Measurements from ENCODE around the gene UBE2J2. TPM values are rescaled to one million over a fixed set of nuclear protein-coding genes. Genes with fewer than 3 reads are reported as not detected.
A peak's percentile ranks its signal among the peaks of the same experiment; 100 is the strongest.

UBE2J2 gene
- total RNA-seq, 4 donors from 2014 or later, result 33.0 to 58.4 (median 36.2) TPM

GRCh38 chr1:1307261-1307922, 33.7 kb upstream of the UBE2J2 start:
- Histone ChIP-seq H3K4me3 (replicated peaks in 1 of 3) (peak overlapping the region; percentile 70 to 85 (median 85)), H3K4me1 (peaks cover 32 to 39% of the 10 kb centered on the region in 2 donors), H3K36me3 (peaks cover 12 to 16% of the 10 kb centered on the region in 2 donors), H3K27ac (peak overlapping the region in 2 of 3 donors; percentile 41 to 46), H3K9me3 (no peaks in the 10 kb centered on the region), H3K27me3 (no peaks in the 10 kb centered on the region)
- intact Hi-C loops (cut with DNase I), result no loop called here
- 1 to 3% methylated on average over 14 to 20 of the region's 83 CpGs for WGBS, 2 donors
- TF ChIP-seq POLR2A (IDR thresholded peaks at IDR 0.05), result peak in 1 of 2 donors; percentile 46
- no peak for TF ChIP-seq CTCF (IDR thresholded peaks at IDR 0.05)
- peak; percentile 44 to 50 for DNase-seq

GRCh38 chr1:1306661-1307260, 33.1 kb upstream of the UBE2J2 start:
- intact Hi-C loops (cut with DNase I), result no loop called here
- Histone ChIP-seq H3K4me3 (replicated peaks in 1 of 3) (peak overlapping the region; percentile 70 to 85 (median 85)), H3K27me3 (no peaks in the 10 kb centered on the region), H3K9me3 (no peaks in the 10 kb centered on the region), H3K36me3 (peaks cover 10 to 12% of the 10 kb centered on the region in 2 donors), H3K27ac (no peak overlapping the region), H3K4me1 (peaks cover 32 to 39% of the 10 kb centered on the region in 2 donors)
- DNase-seq, result no peak
- WGBS, 2 donors, result 14 to 49% methylated on average over 6 to 26 of the region's 27 CpGs
- TF ChIP-seq CTCF (IDR thresholded peaks at IDR 0.05) (no peak), POLR2A (IDR thresholded peaks at IDR 0.05) (no peak)

DNA sequence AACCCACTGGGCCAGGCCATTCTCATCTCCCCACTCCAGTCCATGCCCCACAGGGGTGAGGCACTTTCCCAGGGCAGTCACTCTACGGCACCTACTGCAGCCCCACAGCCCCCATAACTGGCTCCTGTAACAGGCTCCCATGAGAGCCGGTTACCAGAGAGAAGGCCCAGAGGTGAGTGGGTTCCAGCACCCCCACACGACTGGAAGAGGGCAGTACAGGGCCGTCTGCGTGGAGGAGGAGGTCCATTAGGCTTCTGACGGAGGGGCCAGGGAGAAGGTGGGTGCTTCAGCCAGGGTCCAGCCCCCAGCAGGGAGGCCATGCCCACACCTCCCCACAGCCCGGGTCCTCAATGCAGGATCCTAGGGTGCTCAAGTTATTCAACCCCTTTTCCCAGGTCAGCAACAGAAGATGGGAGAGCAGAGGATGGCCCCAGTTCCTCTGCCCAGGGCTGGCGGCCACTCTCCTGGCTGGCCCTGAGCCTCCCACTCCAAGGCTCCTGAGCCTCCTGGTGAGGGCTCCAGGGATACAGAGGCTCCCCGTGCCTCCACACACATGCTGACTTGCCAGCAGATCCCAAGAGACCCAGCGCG, 32.5 kb upstream of the UBE2J2 start:
- intact Hi-C loops (cut with DNase I), result no loop called here
- Histone ChIP-seq H3K4me3 (replicated peaks in 1 of 3) (no peak overlapping the region), H3K4me1 (peaks cover 32 to 39% of the 10 kb centered on the region in 2 donors), H3K36me3 (peaks cover 4 to 6% of the 10 kb centered on the region in 2 donors), H3K9me3 (no peaks in the 10 kb centered on the region), H3K27me3 (no peaks in the 10 kb centered on the region), H3K27ac (peak overlapping the region in 1 of 3 donors; percentile 53)
- DNase-seq, result no peak
- 38 to 54% methylated on average over 4 to 6 of the region's 11 CpGs for WGBS, 2 donors
- TF ChIP-seq POLR2A (IDR thresholded peaks at IDR 0.05), result no peak
- no peak for TF ChIP-seq CTCF (IDR thresholded peaks at IDR 0.05)

DNA sequence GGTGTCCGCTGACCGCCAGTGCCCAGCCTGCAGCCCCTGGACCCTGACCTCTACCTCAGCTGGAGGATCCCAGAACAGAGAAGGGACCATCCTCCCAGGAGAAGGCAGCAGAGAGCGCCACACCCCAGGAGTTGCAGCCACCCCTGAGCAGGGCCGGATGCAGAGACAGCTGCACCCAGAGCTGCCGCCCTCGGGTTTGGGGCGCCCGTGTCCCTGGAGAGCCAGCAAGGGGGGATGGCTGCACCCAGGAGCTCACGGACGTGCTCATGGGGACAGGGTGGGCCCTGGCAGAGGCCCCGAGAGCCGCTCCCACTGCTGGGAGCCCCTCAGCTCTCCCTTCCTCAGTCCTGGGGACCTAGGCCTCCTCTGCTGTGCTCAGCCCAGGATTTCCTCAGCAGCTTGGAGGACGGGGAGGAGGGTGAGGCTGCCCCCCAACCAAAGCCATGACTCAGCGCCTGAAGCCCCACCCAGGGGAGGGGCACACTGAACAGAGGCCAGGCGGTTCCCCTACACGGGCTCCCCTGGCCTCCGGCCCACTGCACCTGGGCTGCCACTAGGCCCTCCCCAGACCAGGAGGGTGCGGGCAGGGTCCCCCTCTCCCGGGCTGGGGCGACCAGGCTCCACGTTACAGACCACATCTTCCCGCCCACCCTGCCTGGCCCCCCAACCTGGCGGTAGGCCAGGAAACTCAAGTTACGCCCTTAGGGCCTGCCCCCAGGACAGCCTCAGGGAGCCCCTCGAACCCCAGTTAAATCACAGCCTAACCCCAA, 31.8 kb upstream of the UBE2J2 start:
- H3K36me3 ChIP-seq, result no peaks in the 10 kb centered on the region
- peaks cover 32 to 39% of the 10 kb centered on the region in 2 donors for H3K4me1 ChIP-seq
- H3K9me3 ChIP-seq, result no peaks in the 10 kb centered on the region
- no peak for TF ChIP-seq POLR2A (IDR thresholded peaks at IDR 0.05)
- no peak for TF ChIP-seq CTCF (IDR thresholded peaks at IDR 0.05)
- WGBS, 2 donors, result 33 to 44% methylated on average over 9 to 11 of the region's 25 CpGs
- H3K27ac ChIP-seq, result peak overlapping the region in 2 of 3 donors; percentile 27 to 53
- H3K4me3 ChIP-seq (replicated peaks in 1 of 3), result no peak overlapping the region
- intact Hi-C loops (cut with DNase I), result no loop called here
- DNase-seq, result peak; percentile 54 to 62
- H3K27me3 ChIP-seq, result no peaks in the 10 kb centered on the region
